ENCODE data around the gene WDFY1.
A peak's percentile ranks its signal among the peaks of the same experiment; 100 is the strongest.

The WDFY1 gene

GRCh38 chr2:223945755-223946154 lies 620 bp upstream of the WDFY1 start:
- Histone ChIP-seq H3K79me2 (ENCODE audit: insufficient read depth, low read length) (no peaks in the 10 kb centered on the region), H3K4me3 (ENCODE audit: low read depth, low read length, poor library complexity, severe bottlenecking) (peak overlapping the region; percentile 75), H2AFZ (ENCODE audit: low read length) (peak overlapping the region; percentile 43), H3K36me3 (ENCODE audit: insufficient read depth, low read length) (no peaks in the 10 kb centered on the region), H3K27ac (ENCODE audit: low read depth, low read length, poor library complexity, severe bottlenecking) (no peak overlapping the region), H3K9me2 (ENCODE audit: low read depth, low read length) (no peaks in the 10 kb centered on the region), H3F3A (ENCODE audit: insufficient read depth, low read length) (no peaks in the 10 kb centered on the region), H3K4me1 (ENCODE audit: insufficient read depth, low read length, severe bottlenecking) (peaks cover 32% of the 10 kb centered on the region), H3K9me3 (ENCODE audit: low read length) (no peaks in the 10 kb centered on the region), H4K20me1 (ENCODE audit: insufficient read depth, low read length) (no peaks in the 10 kb centered on the region), H3K27me3 (ENCODE audit: insufficient read depth, low read length) (no peaks in the 10 kb centered on the region), H3K4me2 (ENCODE audit: low read length) (peak overlapping the region; percentile 73), H3K9ac (ENCODE audit: low read length) (peak overlapping the region; percentile 63; the same call in 1 of the 2 replicates)
- TF ChIP-seq EZH2 (IDR thresholded peaks at IDR 0.05; ENCODE audit: borderline replicate concordance, low read length) (no peak), CTCF (IDR thresholded peaks at IDR 0.05; ENCODE audit: low read length) (no peak)

GRCh38 chr2:223944166-223944702 lies 901 bp downstream of the WDFY1 start:
- H3K27me3 ChIP-seq (ENCODE audit: insufficient read depth, low read length) = no peaks in the 10 kb centered on the region
- peak overlapping the region; percentile 63 for H3K9ac ChIP-seq (ENCODE audit: low read length)
- no peaks in the 10 kb centered on the region for H3K79me2 ChIP-seq (ENCODE audit: insufficient read depth, low read length)
- no peaks in the 10 kb centered on the region for H3K9me3 ChIP-seq (ENCODE audit: low read length)
- H3F3A ChIP-seq (ENCODE audit: insufficient read depth, low read length) = no peaks in the 10 kb centered on the region
- peak overlapping the region; percentile 75 for H3K4me3 ChIP-seq (ENCODE audit: low read depth, low read length, poor library complexity, severe bottlenecking)
- peak overlapping the region; percentile 73 for H3K4me2 ChIP-seq (ENCODE audit: low read length)
- H3K4me1 ChIP-seq (ENCODE audit: insufficient read depth, low read length, severe bottlenecking) = peaks cover 17% of the 10 kb centered on the region
- H4K20me1 ChIP-seq (ENCODE audit: insufficient read depth, low read length) = no peaks in the 10 kb centered on the region
- H3K27ac ChIP-seq (ENCODE audit: low read depth, low read length, poor library complexity, severe bottlenecking) = no peak overlapping the region
- no peaks in the 10 kb centered on the region for H3K36me3 ChIP-seq (ENCODE audit: insufficient read depth, low read length)
- H3K9me2 ChIP-seq (ENCODE audit: low read depth, low read length) = no peaks in the 10 kb centered on the region
- H2AFZ ChIP-seq (ENCODE audit: low read length) = no peak overlapping the region
- TF ChIP-seq EZH2 (IDR thresholded peaks at IDR 0.05; ENCODE audit: borderline replicate concordance, low read length) (no peak), CTCF (IDR thresholded peaks at IDR 0.05; ENCODE audit: low read length) (no peak)

- H3K27ac ChIP-seq (ENCODE audit: low read depth, low read length, poor library complexity, severe bottlenecking) = no peak overlapping the region
- peaks cover 16% of the 10 kb centered on the region for H3K4me1 ChIP-seq (ENCODE audit: insufficient read depth, low read length, severe bottlenecking)
- no peak overlapping the region for H3K9ac ChIP-seq (ENCODE audit: low read length)
- no peak overlapping the region; the same call in 1 of the 2 replicates for H3K4me2 ChIP-seq (ENCODE audit: low read length)
- TF ChIP-seq CTCF (IDR thresholded peaks at IDR 0.05; ENCODE audit: low read length) = no peak
- TF ChIP-seq EZH2 (IDR thresholded peaks at IDR 0.05; ENCODE audit: borderline replicate concordance, low read length) = no peak
- H4K20me1 ChIP-seq (ENCODE audit: insufficient read depth, low read length) = no peaks in the 10 kb centered on the region
- H3F3A ChIP-seq (ENCODE audit: insufficient read depth, low read length) = no peaks in the 10 kb centered on the region
- no peaks in the 10 kb centered on the region for H3K27me3 ChIP-seq (ENCODE audit: insufficient read depth, low read length)
- H3K36me3 ChIP-seq (ENCODE audit: insufficient read depth, low read length) = no peaks in the 10 kb centered on the region
- H3K79me2 ChIP-seq (ENCODE audit: insufficient read depth, low read length) = no peaks in the 10 kb centered on the region
- H3K9me2 ChIP-seq (ENCODE audit: low read depth, low read length) = no peaks in the 10 kb centered on the region
- no peak overlapping the region for H3K4me3 ChIP-seq (ENCODE audit: low read depth, low read length, poor library complexity, severe bottlenecking)
- H2AFZ ChIP-seq (ENCODE audit: low read length) = no peak overlapping the region
- no peaks in the 10 kb centered on the region for H3K9me3 ChIP-seq (ENCODE audit: low read length)
Measured at GRCh38 chr2:223943561-223944008, 1.6 kb downstream of the WDFY1 start.
